Liver (tissue), 9 donors: ENCODE data around the gene SIGLEC12. TPM values are rescaled to one million over a fixed set of nuclear protein-coding genes. Genes with fewer than 3 reads are reported as not detected.

Experiments
- DNase-seq: peaks from one replicate; pipeline ENCODE4 v3.0.0-alpha.2; 2017; ENCODE audit warnings: low spot score
- H3K27ac ChIP-seq, 2 donors: one replicate each; pipeline ENCODE4 v1.7.0; 2013; ENCODE audit warnings: inconsistent platforms in 2 of 2, low read length in 2 of 2, control low read depth in 1 of 2, low read depth in 1 of 2, mild to moderate bottlenecking in 1 of 2
- H3K27me3 ChIP-seq, 4 donors: one replicate each; pipeline versions ENCODE4 v1.6.1 to v1.7.0; 2013; ENCODE audit warnings: low read length in 3 of 4, inconsistent platforms in 1 of 4, mild to moderate bottlenecking in 1 of 4, moderate library complexity in 1 of 4; ENCODE audit not compliant: control insufficient read depth in 4 of 4, insufficient read depth in 4 of 4
- H3K36me3 ChIP-seq, 4 donors: one replicate each; pipeline versions ENCODE4 v1.6.1 to v1.7.0; 2013; ENCODE audit warnings: low read length in 3 of 4, mild to moderate bottlenecking in 3 of 4, low read depth in 1 of 4, moderate library complexity in 1 of 4; ENCODE audit not compliant: control insufficient read depth in 4 of 4, insufficient read depth in 3 of 4
- H3K4me1 ChIP-seq, 4 donors: one replicate each; pipeline versions ENCODE4 v1.6.1 to v1.7.0; 2013; ENCODE audit warnings: low read length in 3 of 4, mild to moderate bottlenecking in 3 of 4, moderate library complexity in 1 of 4; ENCODE audit not compliant: control insufficient read depth in 4 of 4, insufficient read depth in 4 of 4
- H3K4me3 ChIP-seq, 3 donors: one replicate each; pipeline versions ENCODE4 v1.6.1 to v1.7.0; 2013; ENCODE audit warnings: low read length in 3 of 3, control low read depth in 1 of 3, low read depth in 1 of 3, mild to moderate bottlenecking in 1 of 3
- H3K9ac ChIP-seq, 2 donors: one replicate each; pipeline ENCODE4 v1.7.0; 2013; ENCODE audit warnings: low read length in 2 of 2, mild to moderate bottlenecking in 2 of 2, moderate library complexity in 2 of 2, control low read depth in 1 of 2, low read depth in 1 of 2
- H3K9me3 ChIP-seq, 4 donors: one replicate each; pipeline versions ENCODE4 v1.6.1 to v1.7.0; 2013; ENCODE audit warnings: low read length in 3 of 4; ENCODE audit not compliant: control insufficient read depth in 4 of 4
- CTCF ChIP-seq: fragments of 150-350 bp; IDR thresholded peaks from 2 replicates; pipeline ENCODE4 v1.5.1; 2017; ENCODE audit warnings: improper control_type of control experiment, low read depth, low read length; ENCODE audit not compliant: missing input control
- EGR1 ChIP-seq, 2 donors: IDR thresholded peaks; 2 replicates each; pipeline ENCODE4 v1.6.1; 2016 to 2018; ENCODE audit warnings: antibody characterized with exemption in 2 of 2, low read depth in 2 of 2
- FOXA1 ChIP-seq: IDR thresholded peaks from 2 replicates; pipeline ENCODE4 v1.6.1; 2016; ENCODE audit warnings: antibody characterized with exemption
- FOXA2 ChIP-seq: IDR thresholded peaks from 2 replicates; pipeline ENCODE4 v1.6.1; 2016; ENCODE audit warnings: antibody characterized with exemption
- GABPA ChIP-seq, 2 donors: IDR thresholded peaks in 1 of 2; conservative IDR thresholded peaks in 1 of 2; 2 replicates each; pipeline ENCODE4 v1.6.1; 2016; ENCODE audit warnings: antibody characterized with exemption in 2 of 2, mild to moderate bottlenecking in 1 of 2, moderate library complexity in 1 of 2
- HNF4A ChIP-seq, 2 donors: conservative IDR thresholded peaks; 2 replicates each; pipeline ENCODE4 v1.6.1; 2016; ENCODE audit warnings: antibody characterized with exemption in 2 of 2, mild to moderate bottlenecking in 2 of 2
- HNF4G ChIP-seq: IDR thresholded peaks from 2 replicates; pipeline ENCODE4 v1.6.1; 2016; ENCODE audit warnings: antibody characterized with exemption
- JUND ChIP-seq, 2 donors: IDR thresholded peaks; 2 replicates each; pipeline ENCODE4 v1.6.1; 2016; ENCODE audit warnings: antibody characterized with exemption in 2 of 2
- MAX ChIP-seq: IDR thresholded peaks from 2 replicates; pipeline ENCODE4 v1.6.1; 2016; ENCODE audit warnings: antibody characterized with exemption
- NR2F2 ChIP-seq: IDR thresholded peaks from 2 replicates; pipeline ENCODE4 v1.6.1; 2016; ENCODE audit warnings: antibody characterized with exemption
- RAD21 ChIP-seq, 2 donors: IDR thresholded peaks; 2 replicates each; pipeline ENCODE4 v1.6.1; 2016; ENCODE audit warnings: antibody characterized with exemption in 2 of 2, mild to moderate bottlenecking in 2 of 2
- REST ChIP-seq: IDR thresholded peaks from 2 replicates; pipeline ENCODE4 v1.6.1; 2016; ENCODE audit warnings: antibody characterized with exemption, mild to moderate bottlenecking
- RXRA ChIP-seq, 2 donors: IDR thresholded peaks; 2 replicates each; pipeline ENCODE4 v1.6.1; 2017 to 2018; ENCODE audit warnings: antibody characterized with exemption in 2 of 2, mild to moderate bottlenecking in 1 of 2
- SP1 ChIP-seq: IDR thresholded peaks from 2 replicates; pipeline ENCODE4 v1.6.1; 2018; ENCODE audit warnings: antibody characterized with exemption, mild to moderate bottlenecking
- TAF1 ChIP-seq: conservative IDR thresholded peaks from 2 replicates; pipeline ENCODE4 v1.6.1; 2016; ENCODE audit warnings: antibody characterized with exemption, mild to moderate bottlenecking
- YY1 ChIP-seq: IDR thresholded peaks from 2 replicates; pipeline ENCODE4 v1.6.1; 2016; ENCODE audit warnings: antibody characterized with exemption, mild to moderate bottlenecking
- WGBS: extraction: QIAGEN DNeasy Blood & Tissue Kit; methylation state at CpG from one replicate; pipeline ENCODE4 v1.1.7; 2013; 5-methylcytosine and 5-hydroxymethylcytosine counted together
- polyA plus RNA-seq, 2 donors: library from polyadenylated mRNA; stranded (reverse) in 1 of 2; unstranded in 1 of 2; fragments of 200-250 nt in 1 of 2; fragments of >200 nt in 1 of 2; fragmentation: Nextera tagmentation in 1 of 2; extraction: Ambion mirVana in 1 of 2; gene quantifications; one replicate each; pipeline versions ENCODE4 v1.2.1 to v1.2.3, GENCODE V29; 2013 to 2015
- total RNA-seq, 2 donors: library from RNA; depleted of rRNA; stranded (reverse); fragments of >200 nt; gene quantifications; one replicate each; pipeline ENCODE4 v1.2.3, GENCODE V29; 2014
- TF ChIP-seq, protein P1 (sequence below): IDR thresholded peaks from 2 replicates; pipeline ENCODE4 v1.6.1; 2016; ENCODE audit warnings: antibody characterized with exemption
- TF ChIP-seq, protein P2 (sequence below): IDR thresholded peaks from 2 replicates; pipeline ENCODE4 v1.6.1; 2016; ENCODE audit warnings: antibody characterized with exemption
- donor health status: healthy.
- donor health status: healthy.
- donor health status: healthy.
- donor health status: healthy.
- donor health status: healthy.

SIGLEC12 gene
- total and polyA plus RNA-seq, 4 donors: 0.05 to 5.0 (median 0.52) TPM

DNA sequence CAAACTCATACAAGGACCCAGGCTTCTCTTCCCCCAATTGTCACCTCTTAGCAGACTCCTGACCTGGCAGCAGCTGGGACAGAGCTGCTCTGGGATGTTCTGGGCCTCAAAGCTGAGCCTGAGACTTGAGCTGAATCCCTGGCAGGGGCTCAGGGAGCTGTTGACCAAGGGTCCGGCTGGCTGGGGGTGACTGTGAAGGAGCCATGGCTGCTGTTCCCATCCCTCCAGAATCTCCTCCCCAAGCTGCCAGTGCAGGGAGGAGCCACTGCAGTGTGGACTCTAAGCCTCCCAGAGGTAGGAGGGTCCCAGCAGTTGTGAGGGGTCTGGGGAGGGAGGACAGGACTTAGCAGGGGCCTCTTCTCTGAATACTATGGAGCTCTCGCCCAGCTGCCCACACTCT, 27.7 kb upstream of the SIGLEC12 start:
- 60% methylated on average over 2 of the region's 2 CpGs for WGBS
- no peak for TF ChIP-seq FOXA1
- TF ChIP-seq RXRA (IDR thresholded peaks at IDR 0.05): no peak
- TF ChIP-seq REST: no peak
- no peak for TF ChIP-seq CTCF
- TF ChIP-seq EGR1 (IDR thresholded peaks at IDR 0.05; ENCODE audit: low read depth in 2 of 2): no peak
- TF ChIP-seq JUND (IDR thresholded peaks at IDR 0.05): no peak
- no peak for TF ChIP-seq TAF1
- no peak for TF ChIP-seq HNF4A (conservative IDR thresholded peaks at IDR 0.05)
- TF ChIP-seq, protein P1, sequence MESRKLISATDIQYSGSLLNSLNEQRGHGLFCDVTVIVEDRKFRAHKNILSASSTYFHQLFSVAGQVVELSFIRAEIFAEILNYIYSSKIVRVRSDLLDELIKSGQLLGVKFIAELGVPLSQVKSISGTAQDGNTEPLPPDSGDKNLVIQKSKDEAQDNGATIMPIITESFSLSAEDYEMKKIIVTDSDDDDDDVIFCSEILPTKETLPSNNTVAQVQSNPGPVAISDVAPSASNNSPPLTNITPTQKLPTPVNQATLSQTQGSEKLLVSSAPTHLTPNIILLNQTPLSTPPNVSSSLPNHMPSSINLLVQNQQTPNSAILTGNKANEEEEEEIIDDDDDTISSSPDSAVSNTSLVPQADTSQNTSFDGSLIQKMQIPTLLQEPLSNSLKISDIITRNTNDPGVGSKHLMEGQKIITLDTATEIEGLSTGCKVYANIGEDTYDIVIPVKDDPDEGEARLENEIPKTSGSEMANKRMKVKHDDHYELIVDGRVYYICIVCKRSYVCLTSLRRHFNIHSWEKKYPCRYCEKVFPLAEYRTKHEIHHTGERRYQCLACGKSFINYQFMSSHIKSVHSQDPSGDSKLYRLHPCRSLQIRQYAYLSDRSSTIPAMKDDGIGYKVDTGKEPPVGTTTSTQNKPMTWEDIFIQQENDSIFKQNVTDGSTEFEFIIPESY: no peak
- TF ChIP-seq YY1: no peak
- TF ChIP-seq HNF4G: no peak
- TF ChIP-seq GABPA (IDR thresholded peaks at IDR 0.05 in 1 of 2, conservative IDR thresholded peaks at IDR 0.05 in 1 of 2): no peak
- TF ChIP-seq RAD21 (IDR thresholded peaks at IDR 0.05): no peak
- no peak for TF ChIP-seq MAX
- no peak for TF ChIP-seq FOXA2
- TF ChIP-seq NR2F2: no peak
- TF ChIP-seq, protein P2, sequence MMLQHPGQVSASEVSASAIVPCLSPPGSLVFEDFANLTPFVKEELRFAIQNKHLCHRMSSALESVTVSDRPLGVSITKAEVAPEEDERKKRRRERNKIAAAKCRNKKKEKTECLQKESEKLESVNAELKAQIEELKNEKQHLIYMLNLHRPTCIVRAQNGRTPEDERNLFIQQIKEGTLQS: no peak
- H3K4me3 ChIP-seq: no peak overlapping the region
- H3K27ac ChIP-seq: no peak overlapping the region
- no peak for DNase-seq
- H3K4me1 ChIP-seq: no peaks in the 10 kb centered on the region
- H3K9ac ChIP-seq: no peak overlapping the region
- no peaks in the 10 kb centered on the region for H3K36me3 ChIP-seq
- peaks cover 0 to 8% (median 1%) of the 10 kb centered on the region in 4 donors for H3K27me3 ChIP-seq
- H3K9me3 ChIP-seq: no peaks in the 10 kb centered on the region

GRCh38 chr19:51525651-51526050, 24.1 kb upstream of the SIGLEC12 start:
- Histone ChIP-seq H3K9ac (no peak overlapping the region), H3K27ac (no peak overlapping the region), H3K4me1 (no peaks in the 10 kb centered on the region), H3K4me3 (no peak overlapping the region), H3K9me3 (no peaks in the 10 kb centered on the region), H3K27me3 (peaks cover 0 to 3% (median 0%) of the 10 kb centered on the region in 4 donors), H3K36me3 (no peaks in the 10 kb centered on the region)
- no peak for TF ChIP-seq FOXA2
- no peak for TF ChIP-seq RXRA (IDR thresholded peaks at IDR 0.05)
- TF ChIP-seq REST: no peak
- TF ChIP-seq JUND (IDR thresholded peaks at IDR 0.05): no peak
- TF ChIP-seq HNF4A (conservative IDR thresholded peaks at IDR 0.05): no peak
- TF ChIP-seq MAX: no peak
- no peak for TF ChIP-seq NR2F2
- no peak for TF ChIP-seq SP1
- no peak for TF ChIP-seq GABPA (IDR thresholded peaks at IDR 0.05 in 1 of 2, conservative IDR thresholded peaks at IDR 0.05 in 1 of 2)
- no peak for TF ChIP-seq TAF1
- no peak for TF ChIP-seq HNF4G
- DNase-seq: peak; percentile 56
- WGBS: 50% methylated on average over 4 of the region's 4 CpGs
